DND-41 (cell line): Measurements from ENCODE around the gene AKT3.
A peak's percentile ranks its signal among the peaks of the same experiment; 100 is the strongest.

Experiments
- ATAC-seq: fragments of 200-7000 bp; cut with Tn5 transposase; 3 replicates; pipeline ENCODE4 v1.9.1; 2021; ENCODE audit warnings: low read depth; ENCODE audit not compliant: insufficient read depth
- DNase-seq: peaks from one replicate; pipeline ENCODE4 v3.0.0-alpha.2; 2020
- H2AFZ ChIP-seq: 2 replicates; pipeline ENCODE4 v1.6.0; 2012; ENCODE audit warnings: low read depth, low read length
- H3K27ac ChIP-seq: 2 replicates; pipeline ENCODE4 v1.5.1; 2012; ENCODE audit warnings: low read length, inconsistent platforms
- H3K27me3 ChIP-seq: fragments of 200-600 bp; sonication (generic); 2 replicates; pipeline ENCODE4 v1.6.0; 2012; ENCODE audit warnings: low read length, mild to moderate bottlenecking, inconsistent platforms; ENCODE audit not compliant: insufficient read depth, poor library complexity
- H3K36me3 ChIP-seq: 2 replicates; pipeline ENCODE4 v1.5.1; 2012; ENCODE audit warnings: low read length, inconsistent platforms; ENCODE audit not compliant: insufficient read depth
- H3K4me1 ChIP-seq: 2 replicates; pipeline ENCODE4 v1.5.1; 2012; ENCODE audit warnings: mild to moderate bottlenecking, low read length; ENCODE audit not compliant: insufficient read depth
- H3K4me2 ChIP-seq: 2 replicates; pipeline ENCODE4 v1.6.0; 2012; ENCODE audit warnings: mild to moderate bottlenecking, moderate library complexity, low read length, inconsistent platforms; ENCODE audit not compliant: insufficient read depth
- H3K4me3 ChIP-seq, 2 experiments: fragments of 200-600 bp in 1 of 2; shearing (Covaris generic) in 1 of 2; 2 replicates each; pipeline ENCODE4 v1.5.1; 2012 to 2016; ENCODE audit warnings: inconsistent platforms in 2 of 2, low read length in 2 of 2, mild to moderate bottlenecking in 2 of 2, low read depth in 1 of 2, moderate library complexity in 1 of 2
- H3K79me2 ChIP-seq: 2 replicates; pipeline ENCODE4 v1.6.0; 2012; ENCODE audit warnings: low read length, inconsistent platforms; ENCODE audit not compliant: insufficient read depth
- H3K9ac ChIP-seq: 2 replicates; pipeline ENCODE4 v1.6.0; 2012; ENCODE audit warnings: low read depth, mild to moderate bottlenecking, inconsistent platforms, low read length, moderate library complexity
- H3K9me3 ChIP-seq: 2 replicates; pipeline ENCODE4 v1.5.1; 2012; ENCODE audit warnings: low read length, moderate library complexity, mild to moderate bottlenecking, inconsistent platforms; ENCODE audit not compliant: insufficient read depth, severe bottlenecking
- H4K20me1 ChIP-seq: 2 replicates; pipeline ENCODE4 v1.6.0; 2012; ENCODE audit warnings: low read length; ENCODE audit not compliant: insufficient read depth
- CTCF ChIP-seq: IDR thresholded peaks from 2 replicates; pipeline ENCODE4 v1.5.1; 2012; ENCODE audit warnings: borderline replicate concordance, low read length, moderate library complexity, mild to moderate bottlenecking; ENCODE audit not compliant: poor library complexity, severe bottlenecking; ENCODE audit errors: extremely low read depth
- EZH2 ChIP-seq: IDR thresholded peaks from 3 replicates; pipeline ENCODE4 v1.6.1; 2012; ENCODE audit warnings: borderline replicate concordance, low read depth, mild to moderate bottlenecking, moderate library complexity, low read length, inconsistent platforms; ENCODE audit not compliant: severe bottlenecking

The AKT3 gene

GRCh38 chr1:243525085-243525487, 325.0 kb downstream of the AKT3 start:
- Histone ChIP-seq H2AFZ (no peak overlapping the region), H3K27me3 (no peaks in the 10 kb centered on the region), H3K79me2 (no peaks in the 10 kb centered on the region), H3K4me3 (no peak overlapping the region), H3K9me3 (no peaks in the 10 kb centered on the region), H3K9ac (no peak overlapping the region), H3K4me2 (no peak overlapping the region), H3K36me3 (no peaks in the 10 kb centered on the region), H4K20me1 (no peaks in the 10 kb centered on the region), H3K27ac (no peak overlapping the region), H3K4me1 (no peaks in the 10 kb centered on the region; the same call in 1 of the 2 replicates)
- TF ChIP-seq EZH2, result no peak
- ATAC-seq, result peak; percentile 52; the same call in 1 of the 3 replicates
- DNase-seq, result no peak

- no peak overlapping the region for H2AFZ ChIP-seq
- no peaks in the 10 kb centered on the region for H3K27me3 ChIP-seq
- H3K9me3 ChIP-seq, result no peaks in the 10 kb centered on the region
- no peaks in the 10 kb centered on the region for H4K20me1 ChIP-seq
- no peak for DNase-seq
- no peak overlapping the region for H3K27ac ChIP-seq
- H3K4me1 ChIP-seq, result no peaks in the 10 kb centered on the region; the same call in 1 of the 2 replicates
- TF ChIP-seq EZH2 (no peak), CTCF (no peak)
- no peaks in the 10 kb centered on the region for H3K79me2 ChIP-seq
- no peak overlapping the region for H3K9ac ChIP-seq
- H3K4me3 ChIP-seq, result no peak overlapping the region
- no peaks in the 10 kb centered on the region for H3K36me3 ChIP-seq
- ATAC-seq, result no peak
- no peak overlapping the region for H3K4me2 ChIP-seq
Observed at GRCh38 chr1:243523766-243524165, 326.3 kb downstream of the AKT3 start.

GRCh38 chr1:243520831-243521230, 329.2 kb downstream of the AKT3 start:
- Histone ChIP-seq H3K27ac (no peak overlapping the region), H3K4me3 (no peak overlapping the region), H3K4me1 (no peaks in the 10 kb centered on the region; the same call in 1 of the 2 replicates), H4K20me1 (no peaks in the 10 kb centered on the region), H3K79me2 (no peaks in the 10 kb centered on the region), H3K9ac (no peak overlapping the region), H3K4me2 (no peak overlapping the region), H3K36me3 (peaks cover 6% of the 10 kb centered on the region; the same call in 1 of the 2 replicates), H3K27me3 (no peaks in the 10 kb centered on the region), H2AFZ (no peak overlapping the region), H3K9me3 (peaks cover 12% of the 10 kb centered on the region)
- TF ChIP-seq CTCF (no peak), EZH2 (no peak)
- DNase-seq, result no peak
- no peak for ATAC-seq

GRCh38 chr1:243514927-243515326, 335.1 kb downstream of the AKT3 start:
- Histone ChIP-seq H3K27ac (no peak overlapping the region), H3K79me2 (no peaks in the 10 kb centered on the region), H3K36me3 (peaks cover 19% of the 10 kb centered on the region), H3K9me3 (peaks cover 12% of the 10 kb centered on the region), H2AFZ (no peak overlapping the region), H3K4me3 (no peak overlapping the region), H3K27me3 (no peaks in the 10 kb centered on the region), H4K20me1 (no peaks in the 10 kb centered on the region), H3K9ac (no peak overlapping the region), H3K4me2 (no peak overlapping the region), H3K4me1 (no peaks in the 10 kb centered on the region)
- no peak for DNase-seq
- no peak for ATAC-seq
- TF ChIP-seq CTCF (no peak), EZH2 (no peak)
